ENCODE data around the gene TTYH2.
"Not testable (repeated sequence)": the region's sequence is repeated elsewhere in the genome, so short reads cannot be mapped to it uniquely, and the experiment has no call there.

DNA sequence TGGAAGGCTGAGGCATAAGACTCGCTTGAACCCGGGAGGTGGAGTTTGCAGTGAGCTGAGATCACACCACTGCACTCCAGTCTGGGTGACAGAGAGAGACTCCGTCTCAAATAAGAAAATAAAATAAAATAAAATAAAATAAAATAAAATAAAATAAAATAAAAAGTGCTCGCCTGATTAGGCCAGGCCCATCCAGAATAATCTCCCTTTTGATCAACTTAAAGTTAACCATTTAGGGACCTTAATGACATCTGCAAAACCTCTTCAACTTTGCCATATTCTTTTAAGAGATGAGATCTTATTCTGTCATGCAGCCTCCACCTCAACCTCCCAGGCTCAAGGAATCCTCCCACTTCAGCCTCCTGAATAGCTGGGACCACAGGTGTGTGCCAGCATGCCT lies 24.7 kb upstream of the TTYH2 start:
- not testable (repeated sequence) for TF ChIP-seq POLR2A (IDR thresholded peaks at IDR 0.05)
- TF ChIP-seq, protein P1, sequence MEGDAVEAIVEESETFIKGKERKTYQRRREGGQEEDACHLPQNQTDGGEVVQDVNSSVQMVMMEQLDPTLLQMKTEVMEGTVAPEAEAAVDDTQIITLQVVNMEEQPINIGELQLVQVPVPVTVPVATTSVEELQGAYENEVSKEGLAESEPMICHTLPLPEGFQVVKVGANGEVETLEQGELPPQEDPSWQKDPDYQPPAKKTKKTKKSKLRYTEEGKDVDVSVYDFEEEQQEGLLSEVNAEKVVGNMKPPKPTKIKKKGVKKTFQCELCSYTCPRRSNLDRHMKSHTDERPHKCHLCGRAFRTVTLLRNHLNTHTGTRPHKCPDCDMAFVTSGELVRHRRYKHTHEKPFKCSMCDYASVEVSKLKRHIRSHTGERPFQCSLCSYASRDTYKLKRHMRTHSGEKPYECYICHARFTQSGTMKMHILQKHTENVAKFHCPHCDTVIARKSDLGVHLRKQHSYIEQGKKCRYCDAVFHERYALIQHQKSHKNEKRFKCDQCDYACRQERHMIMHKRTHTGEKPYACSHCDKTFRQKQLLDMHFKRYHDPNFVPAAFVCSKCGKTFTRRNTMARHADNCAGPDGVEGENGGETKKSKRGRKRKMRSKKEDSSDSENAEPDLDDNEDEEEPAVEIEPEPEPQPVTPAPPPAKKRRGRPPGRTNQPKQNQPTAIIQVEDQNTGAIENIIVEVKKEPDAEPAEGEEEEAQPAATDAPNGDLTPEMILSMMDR (IDR thresholded peaks at IDR 0.05): not testable (repeated sequence)

Measured in right lobe of liver (tissue), 4 donors.